Keratinocyte (primary cell): ENCODE measurements around the gene SRP54.

Experiments used
- CTCF ChIP-seq, 3 experiments: IDR thresholded peaks in 1 of 3; conservative IDR thresholded peaks in 1 of 3; optimal IDR thresholded peaks in 1 of 3; 2 replicates in 2 of 3; 3 replicates in 1 of 3; pipeline versions ENCODE3 to v1.5.1; 2011; ENCODE audit warnings: low read length in 3 of 3, mild to moderate bottlenecking in 3 of 3, moderate library complexity in 2 of 3, control low read depth in 1 of 3, inconsistent platforms in 1 of 3; ENCODE audit not compliant: insufficient read depth in 2 of 3; ENCODE audit errors: extremely low read depth in 1 of 3
- EZH2 ChIP-seq: IDR thresholded peaks from one replicate; pipeline ENCODE4 v1.6.1; 2012; ENCODE audit warnings: inconsistent platforms, mild to moderate bottlenecking, low read length, moderate library complexity

GRCh38 chr14:34964977-34965764, 17.6 kb upstream of the SRP54 start:
- TF ChIP-seq CTCF (optimal IDR thresholded peaks at IDR 0.05 in 1 of 3, IDR thresholded peaks at IDR 0.05 in 1 of 3, conservative IDR thresholded peaks at IDR 0.05 in 1 of 3; ENCODE audit: extremely low read depth in 1 of 3, insufficient read depth in 2 of 3, low read length in 3 of 3): no peak
- TF ChIP-seq EZH2: no peak
